Measurements from ENCODE around the gene ARMC7.
"Not testable (repeated sequence)": the region's sequence is repeated elsewhere in the genome, so short reads cannot be mapped to it uniquely, and the experiment has no call there.

ARMC7 gene

DNA sequence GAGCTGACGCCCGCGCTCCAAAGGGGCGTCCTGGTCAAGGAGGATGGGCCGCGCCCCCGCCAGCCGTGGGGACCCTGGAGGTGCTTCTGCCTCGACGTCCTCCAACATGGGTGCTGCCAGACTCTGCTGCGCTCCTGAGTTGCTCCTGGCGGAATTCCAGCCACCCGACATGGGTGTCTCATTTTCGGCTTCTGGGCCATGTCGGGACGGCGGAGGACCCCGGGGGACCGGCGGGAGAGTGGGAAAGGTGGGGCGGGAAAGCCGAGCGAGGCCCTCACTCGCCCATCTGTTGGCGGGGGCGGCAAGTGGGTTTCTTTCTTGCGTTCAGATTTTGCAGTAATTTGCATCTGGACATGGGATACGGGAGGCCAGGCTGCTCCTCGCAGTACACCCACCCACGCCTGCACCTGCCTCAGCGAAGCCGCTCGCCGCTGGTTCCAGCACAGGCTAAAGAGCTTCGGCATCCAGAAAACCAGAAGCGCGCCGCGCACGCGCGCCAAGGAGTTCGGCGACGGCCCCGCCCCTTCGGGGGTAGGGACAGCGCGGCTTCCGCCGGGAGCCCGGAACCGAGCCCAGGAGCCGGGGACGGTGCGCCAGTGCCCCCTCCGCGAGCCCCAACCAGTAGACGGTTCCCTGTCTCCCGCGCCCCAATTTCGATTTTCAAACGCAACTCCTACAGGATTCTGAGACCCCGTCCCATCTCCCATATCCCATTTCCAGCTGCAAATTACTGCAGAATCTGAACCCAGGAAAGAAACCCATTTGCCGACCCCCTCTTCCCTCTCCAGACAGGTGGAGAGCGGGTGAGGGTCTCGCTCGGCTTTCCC, at the start of gene ARMC7:
ARMC7 (plus strand) TSS at position 563 of the 827 bp plus-strand sequence. CDS start 320 bp downstream, outside the sequence.
- DNase-seq, result peak; percentile 88

DNA sequence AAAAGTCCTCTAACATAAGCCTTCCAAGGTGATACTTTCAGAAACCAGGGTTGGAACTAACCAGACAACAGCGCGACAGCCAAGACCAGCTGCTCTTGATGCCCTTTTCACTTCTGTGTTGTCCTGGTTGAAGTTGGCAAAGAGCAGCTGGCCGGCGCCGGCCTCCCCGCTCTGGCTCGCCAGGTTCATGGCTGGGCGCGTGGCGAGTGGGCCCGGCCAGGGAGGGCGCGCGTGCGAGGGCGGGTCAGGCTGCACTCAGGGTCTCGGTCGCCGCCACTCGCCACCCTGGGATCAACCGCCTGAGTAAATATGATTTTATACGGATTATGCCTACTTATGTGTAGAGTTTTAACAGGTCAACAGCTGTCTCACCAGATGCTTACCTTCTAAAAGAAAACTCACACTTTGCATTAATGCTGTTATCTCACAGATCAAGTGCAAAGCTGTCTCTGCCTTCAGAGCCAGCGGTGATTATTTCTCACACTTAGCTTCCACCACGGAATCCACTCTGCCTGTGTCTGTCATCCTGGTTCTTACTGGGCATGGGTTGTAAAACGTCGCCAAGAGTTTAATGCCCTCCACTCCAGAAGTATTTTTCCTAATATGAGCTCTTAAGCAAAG, 49.2 kb upstream of the ARMC7 start:
- DNase-seq, result no peak

DNA sequence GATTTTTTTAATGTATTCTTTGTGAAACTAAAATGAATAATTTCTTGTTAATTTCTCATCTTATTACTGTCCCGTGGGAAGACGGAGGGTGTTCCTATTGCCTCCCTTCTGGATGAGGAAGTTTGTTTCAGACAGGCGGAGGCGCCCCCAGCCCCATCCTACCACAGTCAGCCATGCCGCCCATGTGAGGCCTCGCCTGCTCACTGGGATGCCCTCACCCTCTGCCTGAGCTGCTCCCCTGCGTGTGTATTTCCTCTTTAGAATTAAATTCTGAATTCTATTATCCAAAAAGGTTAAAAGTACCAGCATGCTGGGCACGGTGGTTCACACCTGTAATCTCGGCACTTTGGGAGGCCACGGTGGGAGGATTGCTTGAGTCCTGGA, 48.7 kb upstream of the ARMC7 start:
- DNase-seq, result no peak

DNA sequence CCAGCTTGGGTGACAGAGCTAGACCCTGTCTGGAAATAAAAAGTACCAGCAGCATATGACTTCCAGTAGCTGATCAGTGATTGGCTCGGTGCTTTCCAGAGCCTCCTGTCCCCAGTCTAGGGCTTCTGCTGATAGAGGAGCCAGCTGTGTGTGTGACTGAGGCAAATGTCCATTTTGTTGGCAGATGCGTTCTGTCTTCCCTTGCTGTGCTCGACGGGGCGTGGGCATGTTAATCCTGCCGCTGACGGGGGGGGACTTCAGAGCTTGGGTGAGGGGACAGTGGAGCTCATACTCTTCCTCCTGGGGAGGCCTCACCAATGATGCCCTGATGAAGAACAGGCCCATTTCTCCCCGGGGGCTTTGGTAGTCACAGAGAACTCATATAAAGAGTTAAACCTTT, 48.2 kb upstream of the ARMC7 start:
- no peak for DNase-seq

DNA sequence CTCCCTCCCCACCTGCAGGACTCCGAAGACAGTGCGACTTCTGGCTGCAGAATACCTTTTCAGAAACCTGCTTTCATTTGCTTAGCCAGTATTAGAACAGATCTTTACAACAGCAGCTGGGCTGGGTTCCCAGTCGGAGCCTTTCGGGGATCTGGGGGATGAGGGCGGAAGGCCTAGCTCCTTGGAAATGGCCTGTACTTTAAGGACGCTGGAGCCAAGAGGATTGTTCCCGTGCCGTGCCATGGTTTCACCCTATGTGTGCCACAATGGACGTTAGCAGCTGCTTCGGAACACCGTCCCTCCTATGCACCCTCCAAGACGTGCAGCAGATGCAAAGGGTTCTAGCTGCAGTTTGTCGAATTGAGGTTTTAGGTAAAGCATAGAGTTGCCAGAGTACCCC, 46.6 kb upstream of the ARMC7 start:
- no peak for DNase-seq

DNA sequence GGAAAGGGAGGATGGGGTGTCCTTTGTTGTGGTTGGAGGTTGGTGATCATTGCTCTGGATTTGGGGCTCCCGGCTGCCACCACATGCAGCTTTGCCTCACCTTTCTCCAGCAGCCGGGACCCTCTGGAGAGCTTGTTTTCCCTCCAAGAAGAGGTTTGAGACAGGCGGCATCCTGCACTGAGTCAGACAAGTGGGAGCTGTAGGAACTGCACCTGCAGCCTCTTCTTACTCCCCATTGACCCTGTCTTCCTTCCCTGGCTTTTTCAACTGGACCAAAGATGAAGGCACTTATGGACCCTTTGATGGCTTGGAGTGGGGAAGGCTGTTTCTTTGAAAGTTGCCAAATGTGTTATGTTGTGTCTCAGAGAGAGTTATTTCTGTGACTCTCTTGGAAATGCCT, 46.1 kb upstream of the ARMC7 start:
- DNase-seq, result no peak

DNA sequence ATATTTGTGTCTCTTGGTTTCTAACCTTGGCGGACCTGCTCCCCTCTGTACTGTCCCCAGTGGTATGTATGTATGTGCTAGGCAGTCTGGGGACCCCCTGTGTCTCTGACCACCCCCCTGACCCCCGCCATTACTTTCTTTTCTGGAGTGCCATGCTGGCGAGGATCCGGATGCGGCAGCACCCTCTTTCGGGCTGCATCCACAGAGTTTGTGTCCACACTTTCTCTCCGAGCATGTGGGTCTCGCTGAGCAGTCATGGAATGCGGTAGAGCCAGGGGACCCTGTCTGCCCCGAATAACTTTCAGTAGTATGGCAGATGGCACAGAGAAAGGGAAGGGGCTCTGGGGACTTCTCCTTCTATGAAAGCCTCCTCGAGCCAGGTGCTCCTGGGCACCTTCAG, 45.7 kb upstream of the ARMC7 start:
- DNase-seq, result no peak

DNA sequence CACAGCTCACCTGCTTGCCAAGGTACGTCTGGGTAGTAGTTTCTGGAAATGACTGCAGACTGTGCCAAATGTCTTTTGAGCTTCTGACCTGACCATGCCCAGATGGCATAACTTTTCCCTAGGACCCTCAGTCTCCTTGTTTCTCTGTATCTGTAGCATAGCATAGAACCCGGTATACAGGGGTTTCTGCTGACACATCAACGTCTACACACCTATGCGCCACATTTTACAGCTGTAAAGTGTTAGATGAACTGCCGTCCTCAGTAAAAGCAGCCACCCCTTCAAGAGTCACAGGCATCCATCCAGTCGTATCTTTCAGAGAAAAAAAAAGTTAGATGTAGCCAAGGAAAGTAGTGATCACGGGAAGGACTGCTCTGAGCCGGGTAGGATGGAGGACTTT, 45.3 kb upstream of the ARMC7 start:
- DNase-seq, result no peak

DNA sequence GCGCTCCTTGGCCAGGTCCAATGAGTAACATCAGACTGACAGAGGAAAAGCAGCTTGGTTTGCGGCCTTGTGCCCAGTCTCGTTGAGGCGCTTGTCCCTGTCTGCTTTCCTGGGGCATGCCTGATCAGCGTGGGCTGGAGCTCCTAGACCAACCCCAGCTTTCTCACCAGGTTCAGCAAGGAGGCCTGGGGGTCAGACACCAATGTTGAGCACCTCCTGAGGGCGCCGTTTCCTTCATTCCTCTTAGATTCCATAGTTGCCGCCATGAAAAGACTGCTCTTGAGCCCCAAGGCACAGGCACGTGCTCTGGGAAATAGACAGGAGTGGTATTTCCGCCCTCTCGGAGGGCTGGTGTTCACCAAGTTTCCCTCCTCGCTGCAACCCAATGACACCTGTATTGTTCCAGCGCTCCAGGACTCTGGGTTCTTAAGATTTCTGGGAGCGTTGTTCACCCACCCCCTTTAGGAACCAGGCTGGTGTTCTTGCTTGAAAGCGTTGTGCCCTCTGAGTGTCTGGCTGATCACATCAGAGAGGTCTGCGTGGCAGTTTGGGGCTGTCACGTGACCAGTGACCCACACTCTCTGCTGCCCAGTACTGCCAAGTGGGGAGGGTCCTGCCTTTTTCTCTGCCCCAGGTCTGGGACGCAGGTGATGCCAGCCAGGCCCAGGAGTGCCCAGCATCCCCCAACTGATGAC, 44.8 kb upstream of the ARMC7 start:
- no peak for DNase-seq

DNA sequence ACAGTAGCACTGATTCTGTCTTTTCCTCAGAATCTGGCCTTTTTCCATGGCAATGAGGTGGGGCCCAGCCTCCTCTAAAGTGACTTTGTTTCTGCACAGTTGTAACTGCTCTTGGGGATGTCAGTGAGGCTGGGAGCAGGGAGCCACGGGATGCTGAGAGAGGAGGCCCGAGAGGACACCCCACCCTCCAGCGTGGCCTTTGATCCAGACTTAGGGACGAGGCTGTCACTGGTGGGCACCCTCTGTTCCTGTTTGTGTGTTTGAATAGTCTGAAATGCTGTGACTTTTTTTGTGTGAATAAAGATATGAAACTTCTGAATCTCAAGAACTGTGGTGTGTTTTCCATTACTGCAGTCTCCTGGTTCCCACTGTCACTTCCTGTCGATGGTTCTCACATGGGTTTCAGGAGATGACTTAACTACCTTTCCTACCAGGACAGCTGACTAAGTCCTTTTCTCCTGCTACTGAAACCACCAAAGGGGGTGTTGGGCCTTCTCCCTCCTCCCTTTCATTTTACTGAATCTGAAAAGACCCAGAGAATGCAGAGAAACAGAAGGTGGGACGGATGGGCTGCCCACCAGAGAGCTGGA, 44.1 kb upstream of the ARMC7 start:
- no peak for DNase-seq

DNA sequence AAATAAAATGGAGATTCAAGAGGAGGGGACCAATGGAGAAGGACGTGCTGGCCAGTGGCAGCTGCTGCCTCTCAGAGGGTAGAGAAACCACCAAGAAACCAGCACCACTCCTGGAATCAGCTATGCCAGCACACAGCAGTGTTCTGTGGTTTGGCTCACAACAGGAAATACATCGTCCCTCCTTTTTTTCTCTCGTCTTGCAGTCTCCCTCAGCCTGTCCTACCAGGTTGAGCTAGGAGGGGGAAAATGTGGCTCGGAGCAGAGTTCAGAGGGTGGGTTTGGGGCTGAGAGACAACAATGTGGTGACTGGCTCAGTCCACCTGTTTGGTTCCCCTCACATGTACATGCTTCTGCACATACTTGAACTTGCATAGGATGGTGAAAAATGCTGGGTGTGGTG, 41.9 kb upstream of the ARMC7 start:
- DNase-seq, result no peak

DNA sequence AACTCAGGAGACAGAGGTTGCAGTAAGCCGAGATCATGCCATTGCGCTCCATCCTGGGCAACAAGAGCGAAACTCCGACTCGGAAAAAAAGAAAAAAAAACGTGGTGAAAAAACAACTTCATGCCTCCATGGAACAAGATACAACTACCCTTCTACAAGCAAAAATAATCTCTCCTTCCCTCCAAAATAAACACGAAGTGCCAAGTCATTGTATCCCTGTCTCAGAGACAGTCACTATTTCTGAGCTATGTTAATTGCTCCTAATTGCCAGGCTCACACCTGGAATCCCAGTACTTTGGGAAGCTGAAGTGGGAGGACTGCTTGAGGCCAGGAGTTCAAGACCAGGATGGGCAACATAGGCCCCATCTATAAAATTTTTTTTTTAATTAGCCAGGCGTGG, 41.0 kb upstream of the ARMC7 start:
- no peak for DNase-seq

DNA sequence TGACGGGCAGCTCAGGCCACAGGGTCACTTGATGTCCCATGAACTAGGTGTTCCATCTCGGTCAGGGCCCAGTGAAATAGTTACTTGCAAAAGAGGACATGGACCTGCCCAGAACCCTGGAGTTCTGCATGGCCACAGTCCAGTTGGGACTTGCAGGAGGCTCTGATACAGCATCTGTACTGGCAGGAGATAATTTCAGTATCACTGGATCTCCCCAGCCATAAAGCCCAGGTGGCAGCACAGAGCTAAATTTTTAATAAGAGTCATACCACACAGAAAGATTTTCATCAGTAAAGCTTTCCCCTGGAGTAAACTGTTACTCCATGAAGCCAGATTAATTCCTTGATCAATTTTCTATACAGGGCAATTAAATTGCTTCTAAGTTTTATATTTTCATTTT, 40.0 kb upstream of the ARMC7 start:
- no peak for DNase-seq

DNA sequence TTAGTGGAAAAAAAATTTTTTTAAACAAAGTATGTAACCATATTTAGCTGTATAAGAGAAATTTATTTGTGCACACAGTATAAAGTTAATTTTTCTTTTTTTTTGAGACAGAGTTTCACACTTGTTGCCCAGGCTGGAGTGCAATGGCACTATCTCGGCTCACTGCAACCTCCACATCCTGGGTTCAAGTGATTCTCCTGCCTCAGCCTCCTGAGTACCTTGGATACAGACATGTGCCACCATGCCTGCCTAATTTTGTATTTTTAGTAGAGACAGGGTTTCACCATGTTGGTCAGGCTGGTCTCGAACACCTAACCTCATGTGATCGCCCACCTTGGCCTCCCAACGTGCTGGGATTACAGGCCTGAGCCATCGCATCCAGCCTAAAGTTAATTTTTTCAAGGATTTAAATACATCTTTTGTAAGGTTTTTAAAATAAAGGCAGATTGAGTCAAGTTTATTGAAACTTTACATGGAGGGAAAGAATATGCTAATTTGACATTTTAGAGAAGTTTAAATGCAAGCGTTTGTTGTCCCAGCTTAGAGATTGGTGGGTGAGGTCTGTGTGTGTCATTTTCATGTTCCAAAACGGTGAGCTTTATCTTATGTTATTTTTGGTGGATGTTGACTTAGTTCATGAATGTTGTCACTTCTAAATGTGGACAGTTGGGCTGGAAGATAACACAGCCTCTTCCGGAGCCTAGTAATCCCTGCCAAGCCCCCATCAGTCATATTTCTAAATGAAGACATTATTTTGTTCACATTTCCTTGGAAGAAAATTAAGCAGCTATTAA, 38.1 kb upstream of the ARMC7 start:
- not testable (repeated sequence) for DNase-seq

DNA sequence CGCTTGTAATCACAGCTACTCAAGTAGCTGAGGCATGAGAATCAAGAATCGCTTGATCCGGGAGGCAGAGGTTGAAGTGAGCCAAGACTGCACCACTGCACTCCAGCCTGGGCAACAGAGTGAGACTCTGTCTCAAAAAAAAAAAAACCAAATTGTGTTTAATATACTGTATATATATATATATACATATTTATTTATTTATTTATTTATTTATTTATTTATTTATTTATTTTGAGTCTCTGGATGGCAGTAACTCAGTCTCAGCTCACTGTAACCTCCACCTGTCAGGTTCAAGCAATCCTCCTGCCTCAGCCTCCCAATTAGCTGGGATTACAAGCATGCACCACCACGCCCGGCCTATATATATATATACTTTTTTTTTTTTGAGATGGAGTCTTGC, 36.9 kb upstream of the ARMC7 start:
- DNase-seq, result not testable (repeated sequence)

DNA sequence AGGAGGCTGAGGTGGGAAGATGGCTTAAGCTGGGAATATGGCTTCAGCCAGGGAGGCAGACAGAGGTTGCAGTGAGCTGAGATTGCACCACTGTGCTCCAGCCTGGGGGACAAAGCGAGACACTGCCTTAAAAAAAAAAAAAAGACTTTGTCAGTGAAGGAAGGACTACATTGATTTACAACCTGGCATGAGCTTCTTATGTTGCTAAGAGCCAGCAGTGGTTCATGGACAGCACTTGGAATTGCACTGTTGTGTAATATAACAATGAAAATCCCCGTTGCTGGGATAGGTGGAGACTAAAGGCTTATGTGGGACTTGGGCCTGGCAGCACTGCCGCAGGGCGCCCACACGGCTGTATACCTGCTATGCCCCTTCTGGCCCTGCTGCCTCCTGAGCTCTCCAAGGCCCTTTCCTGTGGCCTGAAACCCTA, 36.1 kb upstream of the ARMC7 start:
- no peak for DNase-seq

DNA sequence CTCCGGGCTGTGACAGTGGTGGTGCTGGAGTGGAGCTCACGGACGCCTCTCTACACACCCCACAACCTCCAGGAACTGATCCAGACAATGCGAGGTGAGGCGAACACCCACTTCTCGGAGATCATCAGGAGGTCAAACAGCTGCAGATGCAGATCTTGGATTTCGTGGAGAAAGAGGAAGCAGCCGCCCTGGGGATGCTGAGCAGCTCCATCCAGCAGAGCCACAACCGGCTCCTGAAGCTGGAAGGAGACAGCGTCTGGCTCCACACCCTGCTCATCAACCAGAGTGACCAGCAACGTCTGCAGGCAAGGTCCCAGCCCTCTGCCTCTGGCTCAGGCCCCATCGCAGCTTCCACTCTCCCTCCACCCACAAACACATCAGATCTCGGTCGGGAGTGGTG, 35.2 kb upstream of the ARMC7 start:
- no peak for DNase-seq

DNA sequence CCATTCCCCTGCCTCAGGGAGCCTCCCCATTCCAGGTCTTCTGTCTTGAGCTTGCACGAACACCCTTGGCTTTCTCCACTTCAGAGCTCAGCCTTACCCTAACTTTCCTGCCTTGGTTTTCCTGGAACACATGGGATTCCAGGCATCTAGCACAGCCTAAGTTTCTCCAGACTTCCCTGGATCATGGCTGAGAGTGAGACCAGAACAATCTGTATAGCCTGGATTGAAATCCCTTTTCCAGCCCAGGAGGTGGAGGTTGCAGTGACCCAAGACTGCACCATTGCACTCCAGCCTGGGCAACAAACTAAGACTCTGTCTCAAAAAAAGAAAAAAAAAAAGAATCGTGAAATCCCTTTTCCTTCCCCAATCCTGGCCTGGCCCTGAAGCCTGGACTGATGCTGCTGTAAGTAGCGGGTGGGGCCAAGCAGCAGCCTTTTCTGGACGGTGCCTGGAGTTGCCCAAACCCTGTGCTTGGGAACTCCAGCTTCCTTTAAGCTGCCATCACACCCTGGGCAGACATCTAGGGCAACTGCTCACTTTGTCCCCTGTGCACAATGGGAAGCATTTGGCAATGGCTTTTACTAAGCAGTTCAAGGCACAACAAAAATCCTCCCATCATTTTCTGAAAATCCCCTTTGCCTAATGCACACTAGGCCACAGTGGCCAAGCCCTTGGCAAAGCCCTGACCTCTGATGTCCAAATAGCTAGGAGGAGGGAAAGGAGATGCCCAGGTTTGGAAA, 34.0 kb upstream of the ARMC7 start:
- no peak for DNase-seq

DNA sequence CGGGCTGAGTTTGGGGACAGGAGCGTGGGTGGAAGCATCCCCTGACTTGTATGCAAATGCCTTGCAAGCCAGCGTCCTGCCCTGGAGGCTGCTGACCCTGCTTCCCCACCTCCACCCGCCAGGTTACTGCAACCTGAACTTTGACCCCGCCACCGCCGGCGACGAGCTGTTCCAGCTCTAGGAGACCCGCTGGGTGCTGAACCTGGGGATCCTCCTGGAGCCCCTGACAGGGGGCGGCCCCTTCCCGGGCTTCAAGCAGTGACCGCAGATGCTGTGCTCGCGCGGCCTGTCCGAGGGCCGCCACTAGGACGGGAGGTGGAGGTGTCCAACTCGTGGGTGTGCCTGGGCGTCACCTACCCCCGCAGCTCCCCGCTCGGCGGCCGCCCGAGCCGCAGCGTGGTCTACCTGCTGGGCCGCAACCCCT, 32.7 kb upstream of the ARMC7 start:
- DNase-seq, result peak; percentile 65

DNA sequence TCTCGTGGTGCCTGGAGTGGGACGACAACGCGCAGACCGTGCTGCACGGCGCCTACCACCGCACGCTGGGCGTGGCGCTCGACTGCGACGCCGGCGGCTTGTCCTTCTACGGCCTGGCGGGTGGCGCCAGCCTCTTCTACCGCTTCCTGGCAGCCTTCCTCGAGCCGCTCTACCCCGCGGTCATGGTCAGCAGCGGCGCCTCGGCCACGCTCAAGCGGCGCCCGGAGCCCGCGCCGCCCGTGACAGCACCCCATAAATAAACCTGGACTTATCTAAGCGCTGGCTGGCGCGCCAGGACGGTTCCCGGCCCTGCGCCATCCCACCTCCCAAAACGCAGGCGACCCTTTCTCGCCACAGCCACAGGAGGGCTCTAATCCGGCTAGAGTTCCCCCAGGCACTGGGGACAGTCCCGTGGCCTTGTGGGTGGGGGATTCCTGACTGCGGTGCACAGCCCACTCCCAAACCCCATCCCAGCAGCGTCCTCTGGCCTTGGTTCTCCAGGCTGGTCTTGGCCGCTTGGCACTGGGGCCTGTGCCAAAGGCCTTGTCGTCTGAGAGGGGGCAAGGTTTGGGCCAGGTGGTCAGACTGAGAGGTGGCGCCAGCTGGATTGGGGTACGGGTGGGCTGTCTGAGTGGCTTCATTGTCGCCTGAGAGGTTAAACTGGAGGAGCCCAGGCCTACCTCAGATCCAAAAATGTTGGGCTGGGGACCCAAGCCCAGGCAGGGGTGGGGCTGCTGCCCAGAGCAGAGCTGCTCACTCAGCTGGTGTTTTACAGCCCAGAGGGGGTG, 32.1 kb upstream of the ARMC7 start:
- peak; percentile 73 for DNase-seq
